Gastrocnemius medialis (tissue), 4 donors: ENCODE measurements around the gene MTURN.

Experiments used
- CTCF ChIP-seq, 5 experiments: fragments of 450-650 bp in 3 of 5; fragments of 200-600 bp in 2 of 5; sonication (generic) in 2 of 5; IDR thresholded peaks in 4 of 5; conservative IDR thresholded peaks in 1 of 5; 1 replicate in 4 of 5; 2 replicates in 1 of 5; pipeline ENCODE4 v1.5.1; 2016 to 2019; ENCODE audit warnings: antibody characterized with exemption in 5 of 5, mild to moderate bottlenecking in 3 of 5, moderate library complexity in 3 of 5
- POLR2A ChIP-seq, 2 donors: fragments of 450-650 bp; IDR thresholded peaks; one replicate each; pipeline ENCODE4 v1.6.1; 2017; ENCODE audit warnings: antibody characterized with exemption in 2 of 2, mild to moderate bottlenecking in 2 of 2, moderate library complexity in 2 of 2

DNA sequence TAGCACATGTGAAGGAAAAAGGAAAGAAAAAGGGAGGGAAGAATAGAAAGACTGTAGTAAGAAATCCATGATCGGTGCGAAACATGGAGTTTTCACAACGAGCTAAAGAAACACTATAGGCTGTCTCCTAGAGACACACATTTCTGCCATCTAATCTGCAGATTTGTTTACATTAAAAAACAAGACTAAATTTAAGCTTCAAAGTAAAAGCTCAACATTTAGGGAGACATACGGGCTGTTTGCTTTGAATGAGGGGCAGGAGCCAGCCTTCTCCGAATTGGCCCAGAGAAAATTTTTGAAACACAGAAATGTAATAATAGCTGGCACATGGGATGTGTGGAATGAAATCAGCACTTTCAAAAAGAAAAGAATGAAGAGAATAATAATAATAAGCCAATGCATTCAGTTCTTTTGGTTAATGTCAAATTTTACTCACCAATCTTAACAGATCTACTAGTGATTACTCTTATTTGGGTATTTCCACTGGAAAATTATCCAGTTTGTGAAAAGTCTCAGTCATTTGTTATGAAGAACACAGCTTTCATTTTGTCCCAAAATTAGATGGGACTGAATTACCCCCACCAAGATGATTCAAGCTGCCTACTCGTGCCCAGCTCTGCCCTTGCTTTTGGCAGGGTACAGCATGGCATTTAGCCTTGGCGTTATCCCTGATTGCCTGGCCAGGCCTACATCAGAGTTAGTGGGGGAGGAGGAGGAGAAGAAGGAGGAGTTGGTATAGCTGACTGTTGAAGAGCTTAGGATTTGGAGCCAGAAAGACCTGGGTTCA is 47.1 kb downstream of the MTURN start:
- TF ChIP-seq POLR2A (IDR thresholded peaks at IDR 0.05): no peak
- no peak for TF ChIP-seq CTCF (IDR thresholded peaks at IDR 0.05 in 4 of 5, conservative IDR thresholded peaks at IDR 0.05 in 1 of 5)
